GM20000 (cell line): ENCODE results near the gene MMP28.

Source experiments
- DNase-seq: peaks from one replicate; pipeline ENCODE4 v3.0.0; 2012; ENCODE audit warnings: low spot score
- CTCF ChIP-seq: IDR thresholded peaks from 2 replicates; pipeline ENCODE4 v1.5.1; 2012; ENCODE audit warnings: mild to moderate bottlenecking, control low read depth; ENCODE audit errors: extremely low read depth, missing control alignments

MMP28 gene

GRCh38 chr17:35747540-35748017 lies 47.9 kb downstream of the MMP28 start:
- TF ChIP-seq CTCF, result peak; percentile 90
- DNase-seq, result peak; percentile 91

GRCh38 chr17:35745749-35746320 lies 49.6 kb downstream of the MMP28 start:
- DNase-seq, result no peak
- no peak for TF ChIP-seq CTCF

- no peak for TF ChIP-seq CTCF
- DNase-seq, result no peak
Observed at GRCh38 chr17:35745246-35745645, 50.2 kb downstream of the MMP28 start.

- peak; percentile 16 for DNase-seq
- no peak for TF ChIP-seq CTCF
Observed at GRCh38 chr17:35744830-35745229, 50.6 kb downstream of the MMP28 start.

GRCh38 chr17:35743626-35744328 lies 51.7 kb downstream of the MMP28 start:
- no peak for TF ChIP-seq CTCF
- peak; percentile 61 for DNase-seq

- no peak for TF ChIP-seq CTCF
- DNase-seq, result no peak
Observed at GRCh38 chr17:35742896-35743477, 52.5 kb downstream of the MMP28 start.

- no peak for TF ChIP-seq CTCF
- no peak for DNase-seq
Observed at GRCh38 chr17:35742496-35742895, 52.9 kb downstream of the MMP28 start.
